GM18520 (cell line): ENCODE results near the gene ADAMTSL5.
"Not testable (repeated sequence)": the region's sequence is repeated elsewhere in the genome, so short reads cannot be mapped to it uniquely, and the experiment has no call there.

ENCODE experiments used
- ATAC-seq: cut with Tn5 transposase; IDR thresholded peaks from one replicate; pipeline ENCODE4 v1.9.1; 2021; ENCODE audit not compliant: unreplicated experiment

The ADAMTSL5 gene

DNA sequence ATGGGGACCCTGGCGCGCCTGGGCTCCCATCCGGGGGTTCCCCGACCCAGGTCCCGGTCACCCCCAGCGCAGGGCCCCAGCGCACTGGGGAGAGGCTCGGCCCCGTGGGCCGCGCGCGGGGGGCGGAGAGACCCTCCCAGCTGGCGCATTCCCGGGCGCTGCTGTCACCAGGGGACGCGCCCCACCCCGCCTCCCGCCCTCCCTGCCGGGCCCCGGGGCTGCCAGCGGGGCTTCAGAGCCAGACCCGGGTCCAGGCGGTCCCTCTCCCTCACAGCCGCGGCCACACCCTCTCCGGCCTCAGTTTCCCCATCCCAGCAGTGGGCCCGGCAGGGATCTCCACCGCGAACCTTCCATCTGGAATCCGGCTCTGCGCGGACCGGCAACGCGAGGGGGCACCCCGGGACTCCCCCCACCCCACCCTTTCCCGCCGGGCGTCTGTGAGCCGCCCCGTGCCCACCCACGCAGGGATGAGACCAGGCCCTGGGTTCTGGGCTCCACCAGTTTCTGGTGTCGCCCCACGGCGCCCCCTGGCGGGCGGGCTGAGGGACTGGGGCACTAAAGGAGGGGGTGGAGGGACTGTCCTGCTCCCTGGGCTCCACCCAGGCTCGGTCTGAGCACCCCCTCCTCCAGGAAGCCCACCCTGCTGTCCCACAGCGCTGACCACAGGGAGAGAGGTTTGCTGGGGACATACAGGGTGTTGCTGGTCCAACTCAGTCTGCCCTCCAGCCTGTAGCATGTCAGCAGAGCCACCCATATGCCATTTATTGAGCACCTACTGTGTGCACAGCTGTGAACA is 878 bp upstream of the ADAMTSL5 start:
- no peak for ATAC-seq

GRCh38 chr19:1511318-1512317 is 1.2 kb downstream of the ADAMTSL5 start:
- ATAC-seq: no peak

GRCh38 chr19:1510807-1511206 is 2.0 kb downstream of the ADAMTSL5 start:
- no peak for ATAC-seq

DNA sequence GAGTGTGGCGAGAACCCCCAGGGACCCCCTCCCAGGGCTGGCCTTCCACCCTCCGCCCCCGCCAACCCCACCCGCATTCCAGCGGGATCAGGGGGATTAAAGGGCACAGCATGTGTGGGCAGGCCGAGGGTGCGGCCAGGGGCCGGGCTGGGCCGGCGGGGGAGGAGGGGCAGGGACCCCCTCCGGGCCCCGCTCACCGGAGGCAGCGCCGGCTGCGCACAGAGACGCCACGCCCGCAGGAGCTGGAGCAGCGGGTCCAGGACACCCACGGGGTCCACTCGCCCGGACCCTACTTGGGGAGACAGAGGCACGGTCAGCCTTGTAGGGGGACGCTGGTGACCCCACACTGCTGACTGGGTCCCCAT is 2.4 kb downstream of the ADAMTSL5 start:
- ATAC-seq: no peak

DNA sequence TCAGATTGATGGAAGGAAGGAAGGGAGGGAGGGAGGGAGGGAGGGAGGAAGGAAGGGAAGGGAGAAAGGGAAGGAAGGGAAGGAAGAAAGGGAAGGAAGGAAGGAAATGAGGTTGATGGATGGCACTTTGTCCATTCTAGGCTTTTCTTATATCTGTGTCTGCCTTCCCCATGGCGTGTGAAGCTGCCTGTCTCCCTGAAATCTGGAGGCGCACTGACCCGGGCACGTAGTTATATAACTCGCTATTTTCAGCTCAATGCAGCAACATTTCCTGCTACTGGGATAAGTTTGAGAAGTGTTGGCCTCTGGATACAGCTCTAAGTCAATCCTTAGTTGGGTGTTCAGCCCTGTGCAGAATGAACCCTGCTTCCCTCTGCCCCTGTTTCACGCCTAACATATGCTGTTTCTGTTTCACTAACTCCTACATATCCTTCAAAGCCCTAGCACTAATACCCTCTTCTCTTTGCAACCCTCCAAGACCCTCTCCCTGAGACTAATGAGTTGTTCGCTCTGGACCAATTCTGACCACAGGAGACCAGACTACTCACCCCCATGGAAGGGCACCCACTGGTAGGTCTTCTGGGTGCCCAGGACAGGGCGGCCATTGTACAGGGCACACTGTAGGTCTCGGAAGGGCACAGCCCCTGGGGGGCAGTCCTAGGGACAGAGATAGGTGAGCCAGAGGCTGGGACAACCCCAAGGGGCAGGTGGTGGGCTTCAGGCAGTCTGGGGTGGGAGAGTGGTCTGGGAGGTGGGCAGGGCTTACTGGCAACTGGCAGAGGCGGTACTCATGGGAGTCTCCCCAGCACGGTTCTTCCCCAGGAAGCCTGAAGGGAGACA is 3.0 kb downstream of the ADAMTSL5 start:
- ATAC-seq: no peak

GRCh38 chr19:1508507-1508856 is 4.3 kb downstream of the ADAMTSL5 start:
- no peak for ATAC-seq

DNA sequence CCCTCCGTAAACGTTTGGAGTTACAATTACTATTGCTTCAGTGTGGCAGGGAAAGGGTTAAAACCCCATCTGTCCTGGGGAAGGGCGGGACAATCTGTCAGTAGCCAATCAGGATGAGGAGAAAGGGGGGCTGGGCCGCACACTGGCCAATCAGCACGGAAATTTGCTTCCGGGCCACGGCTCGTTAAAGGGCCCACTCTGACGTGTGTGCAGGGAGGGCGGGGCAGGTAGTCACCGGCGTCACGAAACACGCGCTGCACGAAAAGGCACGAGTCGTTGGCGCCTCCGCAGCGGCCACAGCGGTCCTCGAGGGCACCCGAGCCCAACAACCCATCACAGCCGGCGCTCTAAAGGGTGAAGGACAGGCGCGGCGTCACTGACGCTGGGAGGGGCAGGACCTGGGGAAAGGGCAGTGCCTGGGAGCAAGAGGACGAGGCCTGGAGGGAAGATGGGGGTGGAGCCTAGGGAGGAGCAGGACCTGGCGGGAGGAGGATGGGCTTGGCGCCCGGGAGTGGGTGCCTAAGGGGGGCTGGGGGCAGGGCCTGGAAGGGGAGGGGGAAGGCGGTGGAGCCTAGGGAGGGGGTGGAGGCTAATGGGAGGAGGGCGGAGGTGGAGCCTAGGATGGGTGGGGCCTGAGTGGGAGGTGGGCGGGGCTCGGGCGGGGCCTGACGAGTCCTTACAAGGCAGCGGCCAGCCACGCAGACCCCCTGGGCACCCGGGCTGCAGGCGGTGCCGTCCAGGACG is 4.9 kb downstream of the ADAMTSL5 start:
- no peak for ATAC-seq

GRCh38 chr19:1507192-1507660 is 5.6 kb downstream of the ADAMTSL5 start:
- no peak for ATAC-seq

- ATAC-seq: no peak
These were observed 6.6 kb downstream of the ADAMTSL5 start for GRCh38 chr19:1505991-1506881.

DNA sequence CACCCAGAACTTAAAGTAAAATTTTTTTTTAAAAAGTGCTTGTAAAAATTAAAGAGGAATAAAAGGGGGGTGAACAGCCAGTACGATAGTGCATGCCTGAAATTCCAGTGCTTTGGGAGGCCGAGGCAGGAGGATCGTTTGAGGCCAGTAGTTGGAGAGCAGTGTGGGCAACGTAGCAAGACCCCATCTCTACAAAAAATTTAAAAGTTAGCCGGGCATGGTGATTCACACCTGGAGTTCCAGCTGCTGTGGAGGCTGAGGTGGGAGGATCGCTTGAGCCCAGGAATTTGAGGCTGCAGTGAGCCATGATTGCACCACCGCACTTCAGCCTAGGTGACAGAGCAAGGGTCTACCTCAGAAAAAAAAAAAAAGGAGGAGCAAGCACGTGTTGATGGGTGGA is 7.8 kb downstream of the ADAMTSL5 start:
- no peak for ATAC-seq

DNA sequence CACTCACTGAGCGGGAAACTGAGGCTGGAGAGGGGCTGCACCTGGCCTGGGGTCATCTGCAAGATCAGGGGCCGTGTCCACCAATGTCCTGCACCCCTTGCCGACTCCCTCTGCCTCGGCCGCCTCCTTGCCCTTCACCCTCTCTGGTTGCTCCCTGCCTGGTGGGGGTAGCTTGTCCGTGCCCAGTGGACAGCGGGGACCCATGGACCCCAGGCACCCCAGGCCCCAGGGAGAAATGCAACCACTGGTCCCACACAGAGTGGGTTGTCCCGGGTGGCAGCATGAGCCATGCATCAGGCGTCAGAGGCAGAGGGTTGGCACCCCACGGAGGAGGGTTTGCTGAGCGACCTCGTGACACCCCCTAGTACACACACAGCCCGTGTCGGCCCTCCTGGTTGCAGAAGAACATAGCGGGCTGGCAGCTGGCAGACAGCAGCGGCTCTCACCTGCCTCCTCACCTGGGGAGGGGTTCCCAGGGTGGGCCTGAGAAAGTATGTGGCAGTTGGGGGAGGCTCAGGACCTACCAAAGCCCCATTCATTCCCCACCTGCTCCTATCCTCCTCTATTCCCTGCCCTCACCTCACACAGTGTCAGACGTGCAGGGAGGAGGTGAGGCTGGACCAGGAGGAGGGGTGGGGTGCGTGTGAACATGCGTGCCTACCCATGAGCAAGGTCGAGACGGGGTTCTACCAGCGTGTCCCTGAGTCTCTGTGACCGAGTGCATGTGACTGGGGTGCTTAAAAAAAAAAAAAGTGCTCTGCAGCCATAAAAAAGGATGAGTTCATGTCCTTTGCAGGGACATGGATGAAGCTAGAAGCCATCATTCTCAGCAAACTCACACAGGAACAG is 8.7 kb downstream of the ADAMTSL5 start:
- ATAC-seq: no peak

DNA sequence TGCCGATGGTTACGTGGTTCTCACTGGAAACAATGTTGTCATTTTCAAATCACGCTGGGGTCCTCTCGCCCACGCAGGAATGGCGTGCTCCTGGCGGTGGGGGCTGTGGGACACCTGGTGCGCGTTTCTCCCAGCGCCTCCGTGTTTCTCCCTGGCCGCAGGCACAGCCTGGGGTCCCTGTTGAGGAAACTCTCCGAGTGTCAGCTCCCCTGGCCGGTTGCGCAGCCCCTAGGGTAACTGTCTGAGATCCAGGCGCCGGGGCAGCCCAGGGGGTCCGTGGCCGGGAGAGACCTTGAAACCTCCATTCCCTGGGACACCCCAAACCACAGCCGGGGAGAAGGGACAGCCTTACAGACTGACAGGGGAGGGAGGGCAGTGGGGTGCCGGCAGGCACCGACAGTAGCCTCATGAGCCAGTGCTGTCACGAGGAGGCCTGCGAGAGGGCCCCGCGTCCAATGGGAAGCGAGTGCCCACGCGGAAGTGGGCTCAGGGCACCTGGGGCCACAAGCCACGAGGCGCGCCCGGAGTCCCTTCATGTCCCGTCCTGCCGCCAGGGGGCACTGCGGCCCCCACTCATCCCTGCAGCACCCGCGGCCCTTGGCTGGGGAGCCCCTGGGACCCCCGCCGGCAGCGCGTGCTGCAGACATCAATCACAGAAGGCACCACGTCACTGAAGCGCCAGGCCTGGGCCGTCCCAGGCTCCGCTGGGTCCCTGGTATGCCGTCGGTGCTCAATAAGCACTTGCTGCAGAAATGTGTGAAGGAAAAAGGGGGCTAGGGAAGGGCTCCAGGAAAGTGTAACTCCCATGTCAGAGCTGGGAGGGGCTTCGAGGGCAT is 9.5 kb downstream of the ADAMTSL5 start:
- ATAC-seq: no peak

- no peak for ATAC-seq
These were observed 10.3 kb downstream of the ADAMTSL5 start for GRCh38 chr19:1502433-1503088.

- no peak for ATAC-seq
These were observed 11.6 kb downstream of the ADAMTSL5 start for GRCh38 chr19:1501200-1501595.

DNA sequence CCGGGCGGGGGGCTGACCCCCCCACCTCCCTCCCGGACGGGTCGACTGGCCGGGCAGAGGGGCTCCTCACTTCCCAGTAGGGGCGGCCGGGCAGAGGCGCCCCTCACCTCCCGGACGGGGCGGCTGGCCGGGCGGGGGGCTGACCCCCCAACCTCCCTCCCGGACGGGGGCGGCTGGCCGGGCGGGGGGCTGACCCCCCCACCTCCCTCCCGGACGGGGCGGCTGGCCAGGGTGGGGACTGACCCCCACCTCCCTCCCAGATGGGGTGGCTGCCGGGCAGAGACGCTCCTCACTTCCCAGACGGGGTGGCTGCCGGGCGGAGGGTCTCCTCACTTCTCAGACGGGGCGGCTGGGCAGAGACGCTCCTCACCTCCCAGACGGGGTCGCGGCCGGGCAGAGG is 13.6 kb downstream of the ADAMTSL5 start:
- not testable (repeated sequence) for ATAC-seq

GRCh38 chr19:1497578-1498235 is 15.1 kb downstream of the ADAMTSL5 start:
- ATAC-seq: no peak
